ENCODE measurements around the gene ATP5PB.

DNA sequence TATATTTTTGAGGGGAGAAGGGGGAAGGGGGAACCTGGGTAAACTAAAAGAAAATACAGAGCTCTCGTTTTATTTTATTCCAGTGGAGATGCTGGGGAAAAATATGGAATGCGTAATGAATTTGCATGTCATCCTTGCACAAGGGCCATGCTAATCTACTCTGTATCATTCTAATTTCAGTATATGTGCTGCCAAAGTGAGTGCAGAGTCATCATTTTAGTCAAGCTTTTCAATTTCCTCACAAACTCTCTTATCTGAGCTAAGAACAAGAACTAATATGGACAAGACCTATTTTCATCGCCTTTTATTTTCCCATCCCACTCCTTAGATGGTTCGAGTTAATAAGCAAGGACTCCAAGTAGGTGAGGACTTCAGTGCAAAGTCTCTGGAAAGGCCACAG, 41.0 kb downstream of the ATP5PB start:
- TF ChIP-seq FOXA1 (IDR thresholded peaks at IDR 0.05) (no peak), FOXM1 (IDR thresholded peaks at IDR 0.05; ENCODE audit: borderline replicate concordance) (no peak), TARDBP (IDR thresholded peaks at IDR 0.05) (no peak), ELF4 (IDR thresholded peaks at IDR 0.05) (no peak), SUZ12 (IDR thresholded peaks at IDR 0.05) (no peak), HDGF (IDR thresholded peaks at IDR 0.05; ENCODE audit: borderline replicate concordance) (no peak), BHLHE40 (IDR thresholded peaks at IDR 0.05; ENCODE audit: borderline replicate concordance) (no peak)

Data from HEK293T (cell line).